CD4-positive, alpha-beta T cell (primary cell): ENCODE results near the gene LDOC1. TPM values are rescaled to one million over a fixed set of nuclear protein-coding genes. Genes with fewer than 3 reads are reported as not detected.

Experiments
- ATAC-seq: fragments of 200-7000 bp; cut with Tn5 transposase; one replicate; pipeline ENCODE4 v1.10.0; 2022; ENCODE audit warnings: mild to moderate bottlenecking; ENCODE audit not compliant: poor library complexity
- CTCF ChIA-PET: fragments of 350-600 bp; sonication (Branson Sonifier 250); formaldehyde crosslinking; loops from one replicate; lab custom pipeline; 2021; ENCODE audit warnings: antibody characterized with exemption, inconsistent platforms; lab: Charles Lee
- POLR2A ChIA-PET: fragments of 350-600 bp; sonication (Branson Sonifier 250); formaldehyde crosslinking; loops from one replicate; lab custom pipeline; 2021; ENCODE audit warnings: antibody characterized with exemption, inconsistent platforms; lab: Charles Lee
- DNase-seq, 14 experiments: peaks; one replicate each; pipeline ENCODE4 v3.0.0-alpha.2; 2013 to 2020; ENCODE audit warnings: mixed read lengths in 2 of 14
- H3K27ac ChIP-seq, 2 donors: one replicate each; pipeline versions ENCODE4 v1.5.1 to v1.7.0; 2013; ENCODE audit warnings: low read length in 2 of 2, low read depth in 1 of 2, mild to moderate bottlenecking in 1 of 2
- H3K27me3 ChIP-seq, 2 experiments: 1 replicate in 1 of 2; 2 replicates in 1 of 2; pipeline versions ENCODE4 v1.6.1 to v1.7.0; 2013; ENCODE audit warnings: low read length in 2 of 2, control low read depth in 1 of 2, mild to moderate bottlenecking in 1 of 2, moderate library complexity in 1 of 2; ENCODE audit not compliant: insufficient read depth in 2 of 2, control insufficient read depth in 1 of 2
- H3K36me3 ChIP-seq: one replicate; pipeline ENCODE4 v1.6.1; 2013; ENCODE audit warnings: low read length, control low read depth; ENCODE audit not compliant: insufficient read depth
- H3K4me1 ChIP-seq: one replicate; pipeline ENCODE4 v1.6.1; 2013; ENCODE audit warnings: low read length, control low read depth; ENCODE audit not compliant: insufficient read depth
- H3K4me3 ChIP-seq: one replicate; pipeline ENCODE4 v1.5.1; 2013; ENCODE audit warnings: mild to moderate bottlenecking, low read length, moderate library complexity
- H3K9me3 ChIP-seq, 2 experiments: 1 replicate in 1 of 2; 2 replicates in 1 of 2; pipeline versions ENCODE4 v1.6.1 to v1.7.0; 2013; ENCODE audit warnings: low read length in 2 of 2, mild to moderate bottlenecking in 2 of 2, control low read depth in 1 of 2, moderate library complexity in 1 of 2; ENCODE audit not compliant: control insufficient read depth in 1 of 2, insufficient read depth in 1 of 2
- H3K27ac Mint-ChIP-seq: one replicate; pipeline ENCODE4 v1.8.0; 2020; ENCODE audit warnings: mixed read lengths
- H3K27me3 Mint-ChIP-seq: one replicate; pipeline ENCODE4 v1.8.0; 2021; ENCODE audit warnings: mixed read lengths
- H3K36me3 Mint-ChIP-seq: one replicate; pipeline ENCODE4 v1.8.0; 2021; ENCODE audit warnings: low read depth, mixed read lengths
- H3K4me1 Mint-ChIP-seq: one replicate; pipeline ENCODE4 v1.8.0; 2021; ENCODE audit warnings: low read depth, mixed read lengths
- H3K4me3 Mint-ChIP-seq: one replicate; pipeline ENCODE4 v1.8.0; 2020; ENCODE audit warnings: mild to moderate bottlenecking, mixed read lengths
- H3K9me3 Mint-ChIP-seq: one replicate; pipeline ENCODE4 v1.8.0; 2020; ENCODE audit warnings: mixed read lengths
- intact Hi-C, 2 experiments: fragments of 100-400 bp; cut with DNase I in 1 of 2; cut with micrococcal nuclease in 1 of 2; formaldehyde crosslinking; loops; one replicate each; pipeline versions ENCODE4 v1.15.1 to v1.9.0; 2023 to 2025; cut with DNase I, micrococcal nuclease
- total RNA-seq, 174 experiments: library from RNA in 2 of 174; stranded (reverse) in 2 of 174; gene quantifications; one replicate each; pipeline ENCODE4 v1.2.3 and lab custom pipeline; 2021 to 2026
- TF ChIP-seq, protein P1 (sequence below): fragments of 200-600 bp; IDR thresholded peaks from one replicate; pipeline ENCODE4 v1.8.0; 2022; ENCODE audit warnings: antibody characterized with exemption, mild to moderate bottlenecking

Gene LDOC1
- total RNA-seq, 2 experiments from 2014 or later, result 5.9 to 6.2 TPM

DNA sequence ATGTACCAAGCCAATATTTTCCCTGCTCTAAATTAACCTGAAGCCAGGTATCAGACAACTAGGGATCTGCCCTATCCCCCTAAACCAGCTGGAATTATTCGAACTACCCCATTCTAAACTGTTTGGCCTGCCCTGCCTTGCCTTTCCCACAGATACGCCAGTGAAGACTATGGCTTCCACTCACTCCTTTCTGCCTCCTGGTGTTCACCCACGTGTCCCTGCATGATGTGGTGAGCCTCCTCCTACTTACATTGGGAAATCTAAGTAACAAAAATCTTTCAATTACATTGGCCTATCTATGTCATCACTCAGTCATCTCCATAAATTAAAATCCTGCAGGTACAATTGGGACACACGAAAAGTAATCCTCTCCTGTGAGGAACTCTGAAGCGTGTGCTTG is 6.1 kb upstream of the LDOC1 start:
- Mint-ChIP-seq H3K4me1 (no peaks in the 10 kb centered on the region), H3K27me3 (no peaks in the 10 kb centered on the region), H3K36me3 (no peaks in the 10 kb centered on the region), H3K4me3 (no peak overlapping the region), H3K9me3 (no peaks in the 10 kb centered on the region), H3K27ac (no peak overlapping the region)
- Histone ChIP-seq H3K4me3 (no peak overlapping the region), H3K9me3 (no peaks in the 10 kb centered on the region), H3K27me3 (no peaks in the 10 kb centered on the region), H3K4me1 (no peaks in the 10 kb centered on the region), H3K27ac (no peak overlapping the region), H3K36me3 (no peaks in the 10 kb centered on the region)
- POLR2A ChIA-PET, result no interaction called here
- ATAC-seq (no peak), DNase-seq (no peak)
- CTCF ChIA-PET, result no interaction called here
- TF ChIP-seq, protein P1, sequence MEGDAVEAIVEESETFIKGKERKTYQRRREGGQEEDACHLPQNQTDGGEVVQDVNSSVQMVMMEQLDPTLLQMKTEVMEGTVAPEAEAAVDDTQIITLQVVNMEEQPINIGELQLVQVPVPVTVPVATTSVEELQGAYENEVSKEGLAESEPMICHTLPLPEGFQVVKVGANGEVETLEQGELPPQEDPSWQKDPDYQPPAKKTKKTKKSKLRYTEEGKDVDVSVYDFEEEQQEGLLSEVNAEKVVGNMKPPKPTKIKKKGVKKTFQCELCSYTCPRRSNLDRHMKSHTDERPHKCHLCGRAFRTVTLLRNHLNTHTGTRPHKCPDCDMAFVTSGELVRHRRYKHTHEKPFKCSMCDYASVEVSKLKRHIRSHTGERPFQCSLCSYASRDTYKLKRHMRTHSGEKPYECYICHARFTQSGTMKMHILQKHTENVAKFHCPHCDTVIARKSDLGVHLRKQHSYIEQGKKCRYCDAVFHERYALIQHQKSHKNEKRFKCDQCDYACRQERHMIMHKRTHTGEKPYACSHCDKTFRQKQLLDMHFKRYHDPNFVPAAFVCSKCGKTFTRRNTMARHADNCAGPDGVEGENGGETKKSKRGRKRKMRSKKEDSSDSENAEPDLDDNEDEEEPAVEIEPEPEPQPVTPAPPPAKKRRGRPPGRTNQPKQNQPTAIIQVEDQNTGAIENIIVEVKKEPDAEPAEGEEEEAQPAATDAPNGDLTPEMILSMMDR, result no peak
- intact Hi-C loops, result no loop called here

DNA sequence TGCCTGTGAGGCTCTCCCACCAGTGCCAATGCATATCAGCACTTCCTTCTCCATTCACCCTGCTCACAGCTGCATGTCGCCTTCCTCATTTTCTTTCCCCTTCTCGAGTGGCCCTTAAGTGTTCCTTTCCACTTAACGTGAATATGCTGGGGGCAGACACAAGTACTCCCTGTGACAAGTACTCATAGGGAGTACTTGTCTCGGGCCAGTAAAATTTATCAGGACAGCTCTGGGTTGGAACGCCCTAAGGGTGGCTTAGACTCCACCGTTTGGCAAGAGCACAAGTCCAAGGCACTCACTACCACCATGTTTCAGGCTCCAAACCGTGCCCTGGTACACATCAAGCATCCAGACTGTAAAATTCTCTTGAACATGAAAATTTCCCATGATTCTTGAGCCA is 3.9 kb upstream of the LDOC1 start:
- H3K27me3 Mint-ChIP-seq, result no peaks in the 10 kb centered on the region

DNA sequence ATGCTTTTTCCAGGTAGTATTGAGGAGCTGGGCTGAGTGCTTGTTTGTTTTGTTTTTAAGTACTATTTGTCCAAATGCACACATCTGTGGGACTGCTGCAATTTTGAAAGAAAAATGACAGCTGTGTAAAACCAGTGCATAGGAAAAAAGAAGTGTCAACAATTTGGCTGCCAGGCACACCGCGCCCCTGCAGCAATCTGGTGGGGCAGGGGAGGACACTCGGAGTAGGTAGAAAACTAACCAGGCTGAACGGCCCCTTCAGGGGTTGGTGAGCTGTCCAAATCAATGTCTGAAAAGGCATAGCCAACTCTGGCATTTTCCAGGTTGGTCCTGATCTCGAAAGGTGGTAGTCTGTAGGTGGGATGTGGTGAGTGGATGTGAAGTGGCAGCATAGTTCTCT is 1.1 kb downstream of the LDOC1 start:
- POLR2A ChIA-PET, result no interaction called here
- intact Hi-C loops, result no loop called here
- no peaks in the 10 kb centered on the region for H3K27me3 Mint-ChIP-seq
- Histone ChIP-seq H3K27ac (no peak overlapping the region), H3K36me3 (no peaks in the 10 kb centered on the region), H3K9me3 (no peaks in the 10 kb centered on the region), H3K4me1 (peaks cover 13% of the 10 kb centered on the region), H3K4me3 (no peak overlapping the region), H3K27me3 (no peaks in the 10 kb centered on the region)
- H3K27ac Mint-ChIP-seq, result peak overlapping the region; percentile 66
- CTCF ChIA-PET, result no interaction called here
- H3K4me1 Mint-ChIP-seq, result peaks cover 5% of the 10 kb centered on the region
- H3K9me3 Mint-ChIP-seq, result no peaks in the 10 kb centered on the region
- H3K4me3 Mint-ChIP-seq, result peak overlapping the region; percentile 71
- no peaks in the 10 kb centered on the region for H3K36me3 Mint-ChIP-seq
- DNase-seq, result no peak
- TF ChIP-seq, protein P1, result no peak
- ATAC-seq, result no peak

More for the DNA sequence above, 3.9 kb upstream of the LDOC1 start:
- Histone ChIP-seq H3K27ac (no peak overlapping the region), H3K27me3 (no peaks in the 10 kb centered on the region), H3K4me3 (no peak overlapping the region), H3K4me1 (peaks cover 12% of the 10 kb centered on the region), H3K36me3 (no peaks in the 10 kb centered on the region), H3K9me3 (no peaks in the 10 kb centered on the region)
- Mint-ChIP-seq H3K36me3 (no peaks in the 10 kb centered on the region), H3K9me3 (no peaks in the 10 kb centered on the region), H3K4me1 (no peaks in the 10 kb centered on the region), H3K27ac (no peak overlapping the region), H3K4me3 (no peak overlapping the region)
- ChIA-PET POLR2A (no interaction called here), CTCF (no interaction called here)
- TF ChIP-seq, protein P1, result no peak
- intact Hi-C loops, result no loop called here
- DNase-seq, result no peak
- no peak for ATAC-seq
